ENCODE data around the gene C5orf47.

C5orf47 gene

DNA sequence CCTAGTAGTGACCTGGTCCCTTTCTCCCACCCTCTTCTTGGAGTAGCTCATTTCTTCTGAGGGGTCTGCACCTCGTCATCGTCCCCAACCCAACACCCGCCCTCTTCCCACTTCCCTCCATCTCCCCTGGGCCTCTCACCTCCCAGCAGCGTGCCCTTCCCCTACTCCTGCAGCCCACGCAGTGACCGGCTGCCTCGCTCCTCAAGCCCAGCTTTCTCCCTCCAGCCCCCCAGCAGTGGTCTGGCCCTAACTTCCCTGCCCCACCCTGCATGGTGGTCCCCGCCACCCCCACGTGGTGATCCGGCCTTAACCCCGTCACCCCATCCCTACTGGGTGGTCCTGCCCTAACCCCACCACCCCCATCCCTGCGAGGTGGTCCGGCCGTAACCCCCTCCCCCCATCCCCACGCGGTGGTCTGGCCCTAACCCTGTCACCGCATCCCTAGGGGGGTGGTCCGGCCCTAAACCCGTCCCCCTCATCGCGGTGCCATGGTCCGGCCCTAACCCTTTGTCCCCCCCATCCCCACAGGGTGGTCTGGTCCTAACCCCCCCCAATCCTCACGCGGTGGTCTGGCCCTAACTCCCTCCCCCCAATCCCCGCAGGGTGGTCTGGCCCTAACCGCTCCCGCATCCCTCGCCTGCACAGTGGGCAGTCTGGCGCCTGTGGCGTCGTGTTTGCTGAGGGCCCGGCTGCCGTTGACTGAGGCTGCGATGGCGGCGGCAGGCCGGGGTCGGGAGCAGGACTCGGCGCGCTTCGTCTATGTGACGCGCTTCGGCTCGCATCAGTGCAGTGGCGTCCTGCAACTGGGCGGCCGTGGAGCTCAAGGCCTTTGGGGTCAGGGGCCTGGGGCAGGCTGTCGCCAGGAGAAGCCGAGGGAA is at the start of gene C5orf47:
Gene C5orf47 (plus strand): TSS at position 617 of the 878 bp plus-strand sequence. CDS start 94 bp downstream, at position 711.
- DNase-seq, result no peak

DNA sequence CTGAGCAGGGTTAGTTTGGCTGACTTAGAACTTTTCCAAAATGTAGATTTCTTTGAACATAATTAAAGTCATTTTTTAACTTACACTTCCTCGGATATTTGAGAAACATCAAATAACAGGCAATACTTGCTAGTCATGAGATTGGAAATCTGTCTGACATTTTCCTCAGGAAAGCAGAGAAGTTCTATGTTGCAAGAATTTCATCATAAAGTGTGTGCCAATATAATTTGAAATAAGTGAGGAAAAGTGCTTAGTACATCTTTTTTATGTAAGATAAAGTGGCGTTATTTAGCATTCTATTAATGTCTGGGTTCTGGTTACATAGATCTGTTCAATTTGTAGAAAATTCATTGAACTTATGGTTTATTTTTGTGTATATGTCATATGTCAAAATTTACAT is 48.7 kb upstream of the C5orf47 start:
- no peak for DNase-seq

DNA sequence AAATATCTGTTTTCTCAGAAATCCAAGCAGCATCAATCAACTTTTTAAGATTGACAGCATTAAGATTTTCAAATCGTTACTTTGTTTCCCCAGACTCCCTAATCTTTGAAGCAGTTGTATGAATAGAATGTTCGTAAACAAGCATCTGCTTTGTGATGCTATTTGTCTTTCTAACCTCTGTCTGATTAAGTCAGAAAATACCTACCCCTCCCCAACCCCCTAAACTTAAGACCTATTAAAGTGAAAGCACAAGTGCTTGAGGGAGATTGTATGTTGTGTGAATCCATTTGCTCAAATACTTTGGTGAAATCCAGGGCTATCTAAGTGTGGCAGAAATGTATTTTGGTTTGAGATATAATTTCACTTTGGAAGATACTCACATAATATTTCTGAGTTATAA is 47.9 kb upstream of the C5orf47 start:
- no peak for DNase-seq

DNA sequence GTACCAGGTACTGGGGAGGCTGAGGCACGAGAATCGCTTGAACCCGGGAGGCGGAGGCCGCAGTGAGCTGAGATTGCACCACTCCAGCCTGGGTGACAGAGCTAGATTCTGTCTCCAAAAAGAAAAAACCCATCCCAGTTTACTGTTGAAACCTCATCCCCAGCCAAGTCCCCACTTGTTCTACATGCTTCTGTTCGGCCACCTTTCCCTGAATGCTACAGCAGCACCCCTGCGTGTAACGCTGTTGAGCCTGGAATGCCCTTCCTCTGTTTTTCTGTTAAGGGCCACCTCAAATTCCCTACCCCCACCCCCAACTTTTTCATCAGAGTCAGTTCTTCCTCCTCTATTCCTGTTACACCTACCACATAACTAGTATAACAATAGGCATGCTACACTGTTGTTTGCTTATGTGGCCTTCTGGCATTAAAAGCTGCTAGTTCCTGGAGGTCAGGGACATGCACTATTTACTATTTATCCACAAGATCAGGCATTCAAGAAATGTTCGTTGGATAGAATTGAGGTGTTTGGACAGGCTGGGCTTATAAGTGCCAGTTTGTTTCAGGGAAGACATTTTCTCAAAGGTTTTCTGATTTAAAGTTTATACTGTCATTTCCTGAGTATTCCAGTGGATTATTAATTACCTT is 47.1 kb upstream of the C5orf47 start:
- DNase-seq, result no peak

DNA sequence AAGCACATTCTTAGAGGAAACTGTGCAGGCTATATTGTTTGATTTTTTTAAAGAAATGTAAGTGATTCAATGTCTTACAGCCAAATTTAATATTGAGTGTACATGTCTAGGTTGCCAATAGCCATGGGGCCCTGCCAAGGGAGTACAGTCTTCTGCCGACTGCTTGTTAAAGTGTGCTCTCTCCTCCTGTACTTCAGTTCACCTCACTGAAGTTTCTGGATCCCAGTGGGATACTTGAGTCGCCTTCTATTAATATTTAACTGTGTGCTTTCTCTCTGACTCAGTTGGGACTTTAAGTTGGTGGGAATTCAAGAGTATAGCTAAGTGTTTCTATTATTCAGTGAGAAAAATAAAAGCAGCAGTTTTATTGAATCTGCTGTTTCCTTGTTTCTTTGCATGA is 44.5 kb upstream of the C5orf47 start:
- DNase-seq, result no peak

DNA sequence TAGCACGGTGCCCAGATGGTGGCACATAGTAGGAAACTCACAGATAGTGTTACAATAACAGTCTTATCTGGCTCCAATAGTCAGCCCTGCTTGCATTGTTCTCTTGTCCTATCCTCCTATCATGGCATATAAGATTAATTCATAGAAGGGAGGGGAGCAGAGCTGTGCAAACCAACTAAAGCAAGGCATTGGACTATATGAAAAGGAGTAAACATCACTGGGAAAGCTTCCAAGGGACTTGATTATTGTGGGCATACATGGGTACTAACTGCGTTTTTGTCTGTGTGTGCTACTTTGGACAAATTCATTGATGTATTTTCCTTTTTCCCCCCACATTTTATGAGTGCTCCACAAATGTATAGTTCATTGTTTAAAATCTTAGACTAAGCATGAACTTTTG is 43.8 kb upstream of the C5orf47 start:
- no peak for DNase-seq

GRCh38 chr5:173946323-173946722 is 42.6 kb upstream of the C5orf47 start:
- DNase-seq, result no peak

- DNase-seq, result no peak
Observed at GRCh38 chr5:173950829-173951228, 38.1 kb upstream of the C5orf47 start.

GRCh38 chr5:173953528-173954090 is 35.4 kb upstream of the C5orf47 start:
- DNase-seq, result no peak

- DNase-seq, result no peak
Observed at GRCh38 chr5:173954671-173955521, 34.1 kb upstream of the C5orf47 start.

DNA sequence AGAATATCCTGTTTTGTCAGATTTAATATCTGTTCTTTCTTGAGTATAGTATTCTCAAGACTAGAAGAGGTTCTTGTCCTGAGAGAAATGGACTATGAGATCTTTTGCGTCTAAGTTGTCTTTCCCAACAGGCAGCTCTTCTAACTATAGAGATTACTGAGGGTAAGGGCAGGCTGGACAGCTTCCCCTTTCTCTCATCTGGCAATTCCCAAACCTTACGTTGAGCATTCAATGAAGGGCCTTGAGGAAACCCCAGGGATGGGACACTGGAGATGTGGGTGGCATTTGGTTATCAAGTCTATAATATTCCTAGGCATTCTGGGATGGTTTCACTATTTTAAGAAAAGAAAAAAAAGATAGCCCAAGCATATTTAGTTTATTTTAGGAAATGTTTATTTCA is 28.0 kb upstream of the C5orf47 start:
- no peak for DNase-seq

GRCh38 chr5:173961418-173961817 is 27.6 kb upstream of the C5orf47 start:
- no peak for DNase-seq

DNA sequence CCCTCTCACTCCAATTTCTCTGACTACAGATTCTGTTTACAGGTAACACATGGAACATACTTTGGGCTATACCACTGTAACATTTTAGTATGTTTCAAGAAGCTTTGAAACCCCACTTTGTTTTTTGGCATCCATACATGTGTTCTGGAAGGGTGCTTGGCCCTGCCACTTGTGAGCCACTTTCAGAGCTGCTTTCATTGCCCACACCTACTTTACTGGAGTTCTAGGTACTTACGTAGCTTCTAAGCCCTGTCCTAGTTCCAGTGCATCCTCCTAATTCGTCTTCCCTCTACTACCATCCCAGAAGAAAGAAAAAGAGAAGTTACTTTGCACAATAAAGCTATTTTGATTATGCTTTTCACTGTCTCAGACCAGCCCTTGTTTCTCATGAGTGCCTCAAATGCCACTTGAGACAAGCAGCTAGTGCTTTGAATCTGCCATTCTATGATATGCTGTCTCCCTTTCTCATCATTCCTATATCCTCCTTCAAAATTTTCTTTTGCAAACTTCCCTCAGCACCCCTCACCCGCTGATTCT is 26.5 kb upstream of the C5orf47 start:
- DNase-seq, result no peak

DNA sequence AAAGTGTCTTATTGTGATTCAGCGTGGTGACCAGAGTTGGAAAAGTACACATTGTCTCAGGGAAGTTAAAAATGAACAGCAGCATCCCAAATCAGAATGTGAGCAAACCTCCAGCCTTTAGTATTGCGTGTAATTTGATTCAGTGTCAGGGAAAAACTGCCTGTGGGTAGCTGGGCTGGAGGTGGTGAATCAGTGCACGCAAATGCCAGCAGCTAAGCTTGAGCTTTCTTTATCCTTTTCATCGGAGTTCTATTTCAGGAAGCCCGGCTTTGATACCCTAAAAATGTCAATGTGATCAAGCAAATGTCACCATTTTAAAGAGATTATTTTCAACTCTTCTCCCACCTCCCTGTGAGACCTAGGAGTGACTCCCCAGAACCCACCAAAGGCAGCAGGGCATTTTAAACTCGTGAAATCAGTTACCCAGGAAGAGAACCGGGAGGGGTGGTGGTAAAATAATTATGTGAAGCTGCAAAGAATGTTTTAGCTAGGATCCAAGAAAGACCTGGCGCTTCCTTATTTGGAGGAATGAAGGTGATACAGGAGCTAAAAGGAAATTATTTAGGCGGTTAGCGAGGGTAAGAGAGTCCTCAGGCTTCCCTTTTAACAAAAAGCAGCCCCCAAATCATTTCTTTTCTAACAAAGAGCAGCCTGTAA is 25.7 kb upstream of the C5orf47 start:
- no peak for DNase-seq

GRCh38 chr5:173963867-173964441 is 25.0 kb upstream of the C5orf47 start:
- no peak for DNase-seq

DNA sequence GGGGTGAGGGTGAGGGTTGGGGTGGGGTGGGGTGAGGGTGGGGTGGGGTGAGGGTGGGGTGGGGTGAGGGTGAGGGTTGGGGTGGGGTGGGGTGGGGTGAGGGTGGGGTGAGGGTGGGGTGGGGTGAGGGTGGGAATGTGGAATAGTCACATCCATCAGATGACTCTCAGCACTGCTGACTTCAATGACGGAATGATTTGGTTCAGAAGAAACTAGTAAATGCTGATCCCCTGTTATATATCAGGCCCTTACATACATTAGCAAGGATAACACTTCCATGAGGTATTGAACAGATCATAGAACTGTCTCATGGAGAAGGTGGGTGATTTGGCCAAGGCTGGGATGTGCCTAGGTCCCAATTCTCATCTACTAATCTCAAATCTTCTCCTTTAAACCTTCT is 24.5 kb upstream of the C5orf47 start:
- no peak for DNase-seq

GRCh38 chr5:173967241-173967640 is 21.7 kb upstream of the C5orf47 start:
- no peak for DNase-seq

- no peak for DNase-seq
Observed at GRCh38 chr5:173968154-173968797, 20.7 kb upstream of the C5orf47 start.

DNA sequence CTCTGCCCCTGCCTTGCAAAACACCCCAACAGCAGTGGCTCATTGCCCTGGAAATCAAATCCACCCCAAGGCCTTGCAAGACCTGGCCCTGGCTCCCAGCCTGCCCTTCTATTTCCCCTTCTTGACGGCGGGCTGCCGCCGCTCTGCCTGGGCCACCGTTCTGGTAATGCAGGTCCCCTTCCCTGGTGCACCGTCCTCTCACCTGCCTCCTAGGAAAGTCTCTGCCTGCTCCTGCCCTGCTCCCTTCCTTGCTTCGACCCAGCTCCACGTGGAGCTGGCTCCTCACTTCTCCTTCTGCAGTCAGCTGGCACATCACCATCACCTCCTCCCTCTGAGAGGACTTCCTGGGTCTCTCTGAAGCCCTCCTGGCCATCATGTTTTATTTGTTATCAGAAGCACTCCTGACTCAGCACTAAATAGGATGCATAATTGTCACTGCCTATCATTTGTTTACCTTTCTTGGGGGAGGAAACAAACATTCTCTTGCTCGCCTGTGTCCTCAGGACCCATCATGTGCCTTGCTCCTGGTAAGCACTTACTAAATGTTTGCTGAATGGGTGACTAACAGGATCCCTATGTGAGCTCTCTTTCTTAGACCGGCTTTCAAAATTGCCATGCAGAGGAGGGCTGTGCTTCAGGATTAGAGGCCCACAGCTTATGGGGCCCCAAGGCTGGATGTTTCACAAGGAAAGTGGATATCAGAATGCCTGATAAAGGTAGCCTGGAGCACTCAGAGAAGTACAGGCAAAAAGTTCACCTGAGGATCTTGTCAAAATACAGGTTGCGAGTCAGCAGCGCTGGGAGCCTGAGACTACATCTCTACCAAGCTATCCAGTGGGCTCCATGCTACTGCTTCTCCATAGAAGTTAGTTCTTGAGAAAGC is 19.6 kb upstream of the C5orf47 start:
- DNase-seq, result no peak
